Measurements from ENCODE around the gene OCRL. TPM values are rescaled to one million over a fixed set of nuclear protein-coding genes. Genes with fewer than 3 reads are reported as not detected.

OCRL gene
- total RNA-seq, 1 donor from 2014 or later, result 14.8 TPM

DNA sequence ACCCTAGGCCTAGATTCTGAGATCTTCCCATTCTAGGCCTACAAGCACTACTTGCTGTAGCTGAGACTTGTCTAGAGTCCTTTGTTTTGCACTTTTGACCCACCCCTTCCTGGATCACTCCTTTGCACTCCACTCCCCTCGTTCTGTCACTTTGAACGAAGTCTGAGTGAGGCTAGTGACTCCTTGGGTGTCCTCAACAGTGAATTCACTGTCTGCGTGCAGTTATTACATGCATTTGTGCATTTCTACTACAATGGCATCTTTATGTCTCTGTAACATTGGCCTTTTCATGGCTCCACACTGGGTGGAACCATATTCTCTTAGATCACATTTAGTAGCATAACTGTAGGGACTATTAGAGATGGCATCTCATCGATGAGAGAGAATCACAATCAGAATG, 50.5 kb downstream of the OCRL start:
- no peak for DNase-seq

- peak; percentile 16 for DNase-seq
These were observed 53.1 kb downstream of the OCRL start for GRCh38 chrX:129593137-129593536.

- DNase-seq, result no peak
These were observed 54.7 kb downstream of the OCRL start for GRCh38 chrX:129594781-129595180.

DNA sequence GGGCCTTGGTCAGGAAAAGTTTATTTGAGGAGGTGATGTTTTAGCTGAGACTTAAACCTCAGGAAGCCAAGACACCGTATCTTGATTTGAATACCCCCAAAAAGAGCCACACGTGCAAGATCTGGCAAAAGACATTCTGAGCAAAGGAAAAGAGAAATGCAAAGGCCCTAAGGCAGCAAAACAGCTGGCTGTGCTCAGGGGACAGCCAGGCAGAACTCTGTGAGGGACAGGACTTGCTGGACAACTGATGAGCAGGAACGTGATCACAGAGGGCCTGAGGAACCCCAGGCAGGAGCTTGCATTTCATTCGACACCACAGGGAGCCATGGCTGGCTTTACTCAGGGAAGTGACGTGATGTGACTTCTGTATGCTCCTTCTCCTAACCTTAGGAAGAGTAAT, 56.0 kb downstream of the OCRL start:
- DNase-seq, result no peak

DNA sequence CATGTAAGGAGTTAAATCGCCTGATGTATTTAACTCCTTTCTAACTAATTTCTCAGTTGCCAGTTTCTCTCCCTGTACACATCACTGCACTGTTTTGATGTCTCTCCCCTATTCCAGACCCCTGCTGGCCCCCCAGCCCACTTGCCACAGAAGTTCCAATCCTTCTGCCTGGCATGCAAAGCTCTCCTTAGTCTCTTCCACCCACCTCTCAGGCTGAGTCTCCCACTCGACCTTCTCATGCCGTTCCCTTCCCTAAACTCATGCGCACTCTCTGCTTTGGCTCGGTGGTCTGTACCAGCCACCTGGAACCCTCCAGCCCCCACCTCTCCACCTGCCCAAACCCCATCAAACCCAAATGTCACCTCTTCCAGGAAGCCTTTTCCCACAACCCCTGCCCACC, 57.8 kb downstream of the OCRL start:
- DNase-seq, result no peak

DNA sequence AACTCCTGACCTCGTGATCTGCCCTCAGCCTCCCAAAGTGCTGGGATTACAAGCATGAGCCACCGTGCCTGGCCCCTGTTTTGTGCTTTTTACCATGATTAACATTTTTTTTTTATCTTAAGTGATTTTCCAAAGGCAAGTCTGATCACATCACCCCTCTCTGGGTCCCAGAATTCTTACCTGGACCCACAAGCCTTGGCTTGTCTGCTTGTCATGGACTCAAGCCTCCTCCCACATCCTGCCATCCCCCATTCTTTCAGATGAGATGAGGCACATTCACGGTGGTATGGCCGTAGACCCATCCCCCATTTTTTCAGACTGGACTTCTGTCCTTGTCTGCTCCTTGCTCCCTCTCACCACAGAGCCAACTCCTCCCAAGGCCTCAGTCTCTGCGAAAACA, 59.4 kb downstream of the OCRL start:
- no peak for DNase-seq

DNA sequence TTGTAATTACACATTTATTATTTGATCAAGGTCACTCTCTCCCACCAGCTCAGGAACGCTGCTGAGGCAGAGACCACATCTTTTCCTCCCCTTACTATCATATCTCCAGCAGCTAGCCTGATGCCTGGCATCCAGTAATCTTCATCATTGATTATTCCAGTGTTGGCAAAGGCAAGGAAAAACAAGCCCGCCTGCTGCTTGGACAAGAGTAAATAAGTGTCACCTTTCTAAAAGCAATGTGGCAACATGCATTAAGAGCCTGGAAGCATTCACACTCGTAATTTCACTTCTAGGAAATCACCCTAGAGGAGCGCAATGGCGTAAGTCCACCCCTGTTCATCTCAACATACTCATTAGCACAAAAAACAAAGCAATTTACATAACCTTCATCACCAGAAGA, 59.9 kb downstream of the OCRL start:
- DNase-seq, result no peak

DNA sequence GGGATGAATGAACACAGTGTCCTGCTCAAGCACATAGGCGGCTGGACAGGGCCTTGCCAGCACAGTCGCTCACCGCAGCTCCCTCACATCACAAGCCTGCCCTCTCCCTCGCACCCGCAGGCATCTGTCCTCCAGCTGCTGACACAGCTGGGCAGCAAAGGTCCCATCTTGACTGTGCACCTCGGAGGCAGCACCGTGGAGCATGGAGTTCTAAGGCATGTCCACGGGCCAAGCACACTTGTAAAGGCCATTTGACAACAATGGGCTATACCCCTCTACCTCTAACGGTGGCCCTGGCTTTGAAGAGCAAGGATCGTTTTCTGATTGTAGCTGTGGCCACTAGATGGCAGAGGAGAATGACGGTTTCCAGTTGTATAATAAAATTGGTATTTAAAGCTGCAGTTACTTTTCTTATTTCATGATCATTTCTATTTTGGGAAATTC, 60.9 kb downstream of the OCRL start:
- DNase-seq, result peak; percentile 12

GRCh38 chrX:129606918-129607317, 66.9 kb downstream of the OCRL start:
- DNase-seq, result peak; percentile 56

DNA sequence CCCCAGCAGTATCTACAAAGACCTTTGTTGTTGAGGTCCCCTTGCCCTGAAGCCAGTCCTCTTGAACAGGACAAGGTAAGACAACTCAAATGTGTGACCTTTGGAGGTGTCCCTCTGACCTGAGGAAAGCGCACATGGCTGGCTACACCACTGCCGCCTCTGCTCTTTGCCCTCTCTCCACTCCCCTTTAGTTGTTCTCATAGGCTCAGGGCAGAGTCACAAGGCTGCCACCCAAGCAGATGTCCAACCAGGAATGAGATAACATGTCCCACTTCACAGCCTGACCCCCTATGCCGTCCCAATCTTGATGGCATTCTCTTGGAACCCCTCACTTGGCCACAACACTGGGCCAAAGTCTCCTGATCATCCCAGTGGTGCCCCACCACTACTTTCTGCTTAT, 68.4 kb downstream of the OCRL start:
- DNase-seq, result no peak

DNA sequence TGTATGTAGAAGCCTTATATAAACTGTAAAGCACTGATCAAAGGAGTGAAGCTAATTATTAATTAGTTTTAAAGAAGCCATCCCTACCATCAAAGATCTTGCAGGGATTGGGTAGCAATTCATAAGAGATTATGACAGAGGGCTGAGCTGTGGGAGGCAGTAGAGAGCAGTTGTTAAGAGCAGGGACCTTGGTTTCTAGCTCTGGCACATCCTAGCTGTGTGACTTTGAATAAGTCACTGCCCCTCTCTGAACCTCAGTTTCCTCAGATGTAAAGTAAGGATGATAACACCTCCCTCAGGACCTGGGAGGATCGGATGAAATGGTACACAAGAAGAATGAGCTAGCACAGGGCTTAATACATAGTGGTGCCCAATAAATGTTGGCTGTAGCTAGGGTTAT, 69.3 kb downstream of the OCRL start:
- no peak for DNase-seq

DNA sequence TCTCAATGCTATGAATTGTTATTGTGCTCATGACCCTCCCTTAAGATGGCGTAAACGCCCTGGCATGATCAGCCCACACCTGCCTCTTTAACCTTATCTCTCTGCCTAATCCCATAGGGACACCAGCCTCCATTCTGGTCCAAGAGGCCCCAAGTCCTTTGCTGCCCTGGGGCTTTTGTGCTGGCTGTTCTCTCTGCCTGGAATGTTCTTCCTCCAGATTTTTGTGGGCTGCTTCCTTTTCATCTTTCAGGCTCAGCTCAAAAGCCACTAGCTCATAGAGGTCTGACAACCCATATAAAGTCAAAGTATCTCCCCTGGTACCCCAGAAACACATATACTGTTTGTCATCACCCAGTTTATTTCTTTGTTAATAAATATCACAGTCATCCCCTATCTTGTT, 72.3 kb downstream of the OCRL start:
- DNase-seq, result no peak

GRCh38 chrX:129613596-129613995, 73.5 kb downstream of the OCRL start:
- DNase-seq, result no peak

DNA sequence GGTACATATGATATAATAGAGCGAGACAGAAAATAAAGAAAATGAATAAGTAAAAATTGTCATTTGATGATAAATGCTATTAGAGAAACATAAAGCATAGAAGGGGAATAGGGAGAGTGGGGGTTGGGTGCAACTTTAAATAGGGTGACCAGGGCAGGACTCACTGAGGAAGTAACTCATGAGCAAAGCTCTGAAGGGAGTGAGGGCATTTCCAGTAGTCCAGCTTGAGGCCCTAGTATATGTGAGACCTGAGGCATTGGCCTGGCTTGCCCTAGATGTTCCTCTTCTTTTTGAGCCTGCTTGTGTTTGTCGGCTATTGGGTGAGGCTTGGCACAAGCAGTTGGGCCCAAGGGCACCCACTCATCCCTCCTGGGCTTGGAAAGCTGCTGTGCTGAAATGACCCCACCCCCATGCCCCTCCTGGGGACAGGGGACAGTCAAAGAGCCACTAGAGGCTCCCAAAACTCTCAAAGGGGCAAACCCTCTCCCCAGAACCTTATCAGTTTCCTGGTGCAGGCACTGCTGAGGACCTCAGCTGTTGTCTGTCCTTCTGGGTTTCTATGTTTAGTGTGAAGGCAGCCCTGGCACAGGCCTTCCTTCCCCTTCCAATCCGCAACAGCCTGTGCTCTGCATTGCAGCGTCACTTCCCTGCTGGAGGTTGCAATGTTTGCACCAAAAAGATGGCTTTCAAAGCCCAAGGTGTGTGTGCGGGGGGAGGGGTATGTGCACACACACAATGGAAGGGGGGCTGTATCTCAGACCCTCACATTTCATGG, 74.6 kb downstream of the OCRL start:
- no peak for DNase-seq

GRCh38 chrX:129617420-129617819, 77.4 kb downstream of the OCRL start:
- DNase-seq, result no peak

DNA sequence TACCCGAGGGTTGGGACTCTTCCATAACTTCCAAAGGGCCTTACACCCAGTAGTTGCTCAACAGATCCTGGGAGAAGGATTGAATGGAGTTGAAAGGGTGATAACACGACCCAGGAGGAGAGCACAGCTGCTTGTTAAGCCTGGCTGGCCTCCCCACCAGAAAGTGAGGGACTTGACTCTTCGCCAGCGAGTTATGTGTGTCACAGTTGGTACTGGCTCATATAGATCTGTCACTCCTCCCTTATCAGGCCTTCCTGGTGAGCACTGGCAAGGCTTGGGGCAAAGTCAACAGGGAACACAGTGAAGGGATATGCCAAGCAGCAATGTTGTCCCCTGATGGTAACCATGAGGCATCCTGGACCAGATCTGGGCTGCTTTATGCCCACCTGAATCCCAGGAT, 78.9 kb downstream of the OCRL start:
- DNase-seq, result no peak

DNA sequence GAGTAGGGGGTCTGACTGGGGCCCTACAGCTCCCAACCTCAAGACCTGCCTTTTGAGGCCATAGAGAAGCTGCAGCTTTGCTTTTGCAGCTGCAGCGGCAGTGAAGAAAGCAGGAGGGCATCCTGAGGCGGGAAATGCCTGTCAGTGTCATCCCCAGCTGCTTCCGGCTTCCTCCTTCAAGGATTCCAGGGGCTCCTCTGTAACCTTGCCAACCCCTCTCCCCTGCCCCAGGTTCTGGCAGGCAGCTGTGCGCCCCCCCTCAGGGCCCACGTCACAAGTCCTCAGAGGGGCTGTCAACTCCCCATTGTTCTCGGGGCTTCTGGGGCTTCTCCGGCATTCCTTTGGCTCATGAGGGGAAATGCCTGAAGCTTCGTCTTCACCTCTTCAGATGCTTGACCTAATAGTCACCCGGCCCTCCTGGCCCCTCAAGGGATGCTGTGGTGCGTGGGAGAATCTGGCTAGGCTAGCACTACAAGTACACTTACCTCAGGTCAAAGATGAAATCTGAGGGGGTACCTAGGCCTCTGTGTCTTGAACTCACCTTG, 82.8 kb downstream of the OCRL start:
- peak; percentile 14 for DNase-seq

DNA sequence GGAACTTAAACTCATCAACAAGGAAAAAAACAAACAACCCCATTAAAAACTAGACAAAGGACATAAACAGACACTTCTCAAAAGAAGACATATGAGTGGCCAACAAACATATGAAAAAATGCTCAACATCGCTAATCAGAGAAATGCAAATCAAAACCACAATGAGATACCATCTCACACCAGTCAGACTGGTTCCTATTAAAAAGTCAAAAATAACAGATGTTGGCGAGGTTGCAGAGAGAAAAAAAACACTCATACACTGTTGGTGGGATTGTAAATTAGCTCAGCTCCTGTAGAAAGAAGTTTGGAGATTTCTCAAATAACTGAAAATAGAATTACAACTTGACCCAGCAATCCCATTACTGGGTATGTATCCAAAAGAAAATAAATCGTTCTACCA, 86.0 kb downstream of the OCRL start:
- no peak for DNase-seq

GRCh38 chrX:129629837-129630236, 89.8 kb downstream of the OCRL start:
- DNase-seq, result no peak

- DNase-seq, result no peak
These were observed 91.8 kb downstream of the OCRL start for GRCh38 chrX:129631849-129632248.

DNA sequence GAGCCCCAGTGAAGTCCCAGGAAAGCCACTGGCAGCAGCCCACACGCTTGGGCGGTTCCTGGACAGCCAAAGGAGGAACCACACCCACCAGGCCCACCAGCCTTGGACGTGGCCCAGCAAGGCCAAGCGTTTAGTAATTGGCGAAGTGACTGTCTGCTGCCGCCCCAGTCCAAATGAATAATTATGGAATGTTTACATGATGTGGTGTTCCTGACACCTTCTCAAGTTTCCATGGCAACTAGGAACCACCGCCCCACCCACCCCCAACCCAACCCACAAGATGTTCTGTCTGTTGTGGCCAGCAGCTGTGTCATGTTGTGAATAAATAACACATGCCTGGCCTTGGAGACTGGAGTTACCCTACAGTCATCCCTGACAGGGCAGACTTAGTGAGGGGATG, 92.4 kb downstream of the OCRL start:
- DNase-seq, result no peak

DNA sequence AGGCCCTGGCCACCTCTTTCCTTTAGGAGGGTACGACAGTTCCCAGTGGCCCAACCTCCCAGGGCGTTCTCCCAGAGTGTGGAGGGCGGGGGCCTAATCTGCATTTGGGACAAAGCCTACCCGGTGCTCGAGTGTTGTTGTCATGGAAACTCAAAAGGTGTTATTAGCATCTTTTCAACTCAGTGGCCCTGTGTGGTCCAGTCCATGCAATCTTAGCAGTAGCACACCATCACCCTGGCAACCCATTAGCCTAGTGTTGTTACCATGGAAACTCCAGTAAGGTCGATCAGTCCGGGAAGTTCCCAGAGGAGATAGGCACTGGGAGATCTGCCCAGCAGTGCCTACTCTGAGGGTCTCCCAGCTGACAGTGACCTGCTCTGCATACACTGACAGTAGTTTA, 94.5 kb downstream of the OCRL start:
- DNase-seq, result no peak

GRCh38 chrX:129636175-129636681, 96.2 kb downstream of the OCRL start:
- DNase-seq, result no peak

All from skin of body (tissue), 2 donors.